Testis (tissue), 3 donors: ENCODE data around the gene DDX25. TPM values are rescaled to one million over a fixed set of nuclear protein-coding genes. Genes with fewer than 3 reads are reported as not detected.

Experiments
- DNase-seq: peaks from one replicate; pipeline ENCODE4 v3.0.0-alpha.2; 2019
- H3K27ac ChIP-seq, 2 donors: fragments of 200-600 bp; sonication (generic); one replicate each; pipeline ENCODE4 v1.5.1; 2019
- H3K27me3 ChIP-seq: fragments of 200-600 bp; sonication (generic); one replicate; pipeline ENCODE4 v1.5.1; 2019
- H3K36me3 ChIP-seq: fragments of 200-600 bp; sonication (generic); one replicate; pipeline ENCODE4 v1.5.1; 2017; ENCODE audit warnings: low read depth; ENCODE audit errors: missing control alignments
- H3K4me1 ChIP-seq: fragments of 200-600 bp; sonication (generic); one replicate; pipeline ENCODE4 v1.5.1; 2019
- H3K4me3 ChIP-seq, 2 donors: fragments of 200-600 bp; sonication (generic); one replicate each; pipeline ENCODE4 v1.5.1; 2017 to 2019
- H3K9me3 ChIP-seq: fragments of 200-600 bp; sonication (generic); one replicate; pipeline ENCODE4 v1.5.1; 2017
- CTCF ChIP-seq, 3 experiments: fragments of 450-650 bp in 2 of 3; fragments of 200-600 bp in 1 of 3; sonication (generic) in 1 of 3; IDR thresholded peaks; one replicate each; pipeline ENCODE4 v1.5.1; 2016 to 2019; ENCODE audit warnings: antibody characterized with exemption in 3 of 3, mild to moderate bottlenecking in 2 of 3, moderate library complexity in 1 of 3
- POLR2A ChIP-seq: fragments of 450-650 bp; IDR thresholded peaks from one replicate; pipeline ENCODE4 v1.6.1; 2017; ENCODE audit warnings: antibody characterized with exemption, mild to moderate bottlenecking, moderate library complexity
- WGBS, 2 donors: methylation state at CpG; one replicate each; pipeline ENCODE4 v1.1.5; 2018; 5-methylcytosine and 5-hydroxymethylcytosine counted together
- intact Hi-C: fragments of 100-400 bp; cut with DNase I; formaldehyde crosslinking; loops from one replicate; pipeline ENCODE4 v1.15.1; 2023; ENCODE audit warnings: low total_unique reads
- polyA plus RNA-seq: library from polyadenylated mRNA; stranded (reverse); fragments of 350-450 nt; fragmentation: Illumina TruSeq; extraction: RNeasy Lipid Tissue Mini Kit (QIAGEN cat#74804); gene quantifications from one replicate; pipeline ENCODE4 v1.2.3, GENCODE V29; 2014; ENCODE audit warnings: low read depth, low replicate concordance; ENCODE audit not compliant: insufficient read depth
- total RNA-seq, 2 donors: library from RNA; depleted of rRNA; stranded (reverse); fragments of >200 nt; gene quantifications; one replicate each; pipeline ENCODE4 v1.2.3, GENCODE V29; 2016

Gene DDX25
- total and polyA plus RNA-seq, 3 donors from 2014 or later: 46.4 to 257 (median 53.8) TPM

- no peaks in the 10 kb centered on the region for H3K27me3 ChIP-seq
- no peaks in the 10 kb centered on the region for H3K36me3 ChIP-seq
- DNase-seq: no peak
- intact Hi-C loops: no loop called here
- no peaks in the 10 kb centered on the region for H3K4me1 ChIP-seq
- TF ChIP-seq POLR2A (no peak), CTCF (IDR thresholded peaks at IDR 0.05) (no peak)
- no peak overlapping the region for H3K4me3 ChIP-seq
- WGBS, 2 donors: 92 to 95% methylated on average over 5 of the region's 5 CpGs
- no peak overlapping the region for H3K27ac ChIP-seq
- H3K9me3 ChIP-seq: no peaks in the 10 kb centered on the region
These were observed 34.1 kb downstream of the DDX25 start for GRCh38 chr11:125938418-125938817.

- Histone ChIP-seq H3K9me3 (no peaks in the 10 kb centered on the region), H3K27me3 (no peaks in the 10 kb centered on the region), H3K36me3 (no peaks in the 10 kb centered on the region), H3K4me3 (no peak overlapping the region), H3K27ac (no peak overlapping the region), H3K4me1 (no peaks in the 10 kb centered on the region)
- DNase-seq: no peak
- TF ChIP-seq CTCF (IDR thresholded peaks at IDR 0.05) (no peak), POLR2A (no peak)
- 59 to 60% methylated on average over 1 to 4 of the region's 4 CpGs for WGBS, 2 donors
- intact Hi-C loops: no loop called here
These were observed 34.8 kb downstream of the DDX25 start for GRCh38 chr11:125939081-125939521.

DNA sequence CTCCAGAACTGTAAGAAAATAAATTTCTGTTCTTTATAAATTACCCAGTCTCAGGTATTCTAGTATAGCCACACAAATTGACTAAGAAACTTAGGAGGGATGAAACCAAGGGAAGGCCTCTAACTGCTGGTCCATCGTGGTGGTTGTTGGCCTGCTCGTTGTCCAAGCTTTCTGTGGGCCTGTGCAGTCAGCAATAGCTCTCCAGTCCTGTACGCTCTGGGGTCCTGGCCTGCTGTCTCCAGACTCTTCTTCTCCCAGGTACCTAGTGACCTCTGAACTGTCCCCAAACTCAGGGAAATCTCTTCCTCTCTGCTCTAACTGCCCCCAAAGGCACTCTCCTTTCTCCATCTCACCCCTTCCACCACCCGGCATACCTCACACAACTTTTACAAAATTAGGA is 35.8 kb downstream of the DDX25 start:
- WGBS, 2 donors: 93 to 96% methylated on average over 4 of the region's 4 CpGs
- Histone ChIP-seq H3K36me3 (no peaks in the 10 kb centered on the region), H3K9me3 (no peaks in the 10 kb centered on the region), H3K4me3 (no peak overlapping the region), H3K27me3 (no peaks in the 10 kb centered on the region), H3K4me1 (no peaks in the 10 kb centered on the region), H3K27ac (no peak overlapping the region)
- TF ChIP-seq CTCF (IDR thresholded peaks at IDR 0.05) (no peak), POLR2A (no peak)
- no peak for DNase-seq
- intact Hi-C loops: no loop called here

DNA sequence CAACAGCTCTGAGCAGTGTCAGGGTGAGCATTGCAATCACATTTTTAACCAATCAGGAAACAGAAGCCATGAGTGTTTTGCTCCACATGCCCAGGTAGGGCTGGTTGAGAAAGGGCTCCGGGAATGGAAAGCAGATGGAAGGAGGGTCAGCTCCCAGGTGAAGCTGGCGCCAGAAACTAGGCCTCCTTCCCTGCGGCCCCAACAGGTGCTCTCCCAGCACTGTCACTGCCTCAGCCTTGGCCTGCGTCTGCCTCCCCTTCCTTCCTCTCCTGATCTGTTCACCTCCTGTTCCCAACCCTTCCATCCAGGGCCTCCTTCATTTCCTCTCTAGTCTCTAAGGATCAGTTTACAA is 36.9 kb downstream of the DDX25 start:
- Histone ChIP-seq H3K4me1 (no peaks in the 10 kb centered on the region), H3K4me3 (no peak overlapping the region), H3K27me3 (no peaks in the 10 kb centered on the region), H3K27ac (no peak overlapping the region), H3K36me3 (no peaks in the 10 kb centered on the region), H3K9me3 (no peaks in the 10 kb centered on the region)
- 85 to 87% methylated on average over 4 of the region's 4 CpGs for WGBS, 2 donors
- no peak for DNase-seq
- no peak for TF ChIP-seq CTCF (IDR thresholded peaks at IDR 0.05)
- no peak for TF ChIP-seq POLR2A
- intact Hi-C loops: no loop called here
